ENCODE data around the gene HYAL4. TPM values are rescaled to one million over a fixed set of nuclear protein-coding genes. Genes with fewer than 3 reads are reported as not detected.

The HYAL4 gene
- total RNA-seq: 1 to 10 TPM in 1 of 2 donors, under 1 TPM in 1; 0.51 to 1.2 TPM
- polyA plus RNA-seq (2013, experiment 1 of 2): not detected
- 0.12 TPM for polyA plus RNA-seq (2013, experiment 2 of 2)
- long read RNA-seq, experiment 1: 0 reads
- long read RNA-seq, experiment 2, partial matches to known transcripts: 0 of 2 reads
- long read RNA-seq, experiment 2, other reads (novel, unspliced or antisense): 2 of 2 reads
- long read RNA-seq, experiment 3, partial matches to known transcripts: 0 of 2 reads
- long read RNA-seq, experiment 3, other reads (novel, unspliced or antisense): 2 of 2 reads
- long read RNA-seq, experiment 4: 0 reads

GRCh38 chr7:123844712-123845219, at the start of gene HYAL4:
Gene HYAL4 (plus strand): TSS chr7:123845169. CDS start chr7:123868274, 23,105 bp downstream.
- H3K4me3 Mint-ChIP-seq: no peak within 1 kb of the TSS

GRCh38 chr7:123795917-123796316, 49.1 kb upstream of the HYAL4 start:
- no peak overlapping the region for H3K9ac ChIP-seq (ENCODE audit: extremely low read depth, low read length, poor library complexity, severe bottlenecking)
- Mint-ChIP-seq H3K36me3 (ENCODE audit: low read depth) (peaks cover 2% of the 10 kb centered on the region), H3K9me3 (peaks cover 17% of the 10 kb centered on the region), H3K27me3 (ENCODE audit: insufficient read depth) (no peaks in the 10 kb centered on the region), H3K4me3 (no peak overlapping the region), H3K27ac (no peak overlapping the region), H3K4me1 (peaks cover 11% of the 10 kb centered on the region)
- peaks cover 22% of the 10 kb centered on the region for H3K9me3 ChIP-seq (ENCODE audit: control insufficient read depth, low read length)
- H3K27me3 ChIP-seq (ENCODE audit: control insufficient read depth, insufficient read depth, low read length, poor library complexity, severe bottlenecking): no peaks in the 10 kb centered on the region
- 94 to 100% methylated on average over 1 of the region's 1 CpG for WGBS, 2 experiments (ENCODE audit: insufficient coverage in 1 of 2, insufficient read length in 1 of 2)
- TF ChIP-seq CTCF (conservative IDR thresholded peaks at IDR 0.05): no peak
- DNase-seq: no peak
- H3K36me3 ChIP-seq (ENCODE audit: control insufficient read depth, insufficient read depth, low read length): no peaks in the 10 kb centered on the region
- peaks cover 7% of the 10 kb centered on the region for H3K4me1 ChIP-seq (ENCODE audit: control insufficient read depth, insufficient read depth, low read length)
- H3K27ac ChIP-seq (ENCODE audit: low read depth, low read length): no peak overlapping the region
- H3K4me3 ChIP-seq (ENCODE audit: low read length): peak overlapping the region; percentile 11

More at GRCh38 chr7:123844712-123845219, at the start of gene HYAL4:
- H3K4me1 Mint-ChIP-seq: peaks cover 2% of the 10 kb centered on the region
- Histone ChIP-seq H3K9me3 (ENCODE audit: control insufficient read depth, low read length) (no peaks in the 10 kb centered on the region), H3K9ac (ENCODE audit: extremely low read depth, low read length, poor library complexity, severe bottlenecking) (no peak within 1 kb of the TSS), H3K27ac (ENCODE audit: low read depth, low read length) (no peak within 1 kb of the TSS), H3K4me1 (ENCODE audit: control insufficient read depth, insufficient read depth, low read length) (no peaks in the 10 kb centered on the region), H3K27me3 (ENCODE audit: control insufficient read depth, insufficient read depth, low read length, poor library complexity, severe bottlenecking) (no peaks in the 10 kb centered on the region), H3K4me3 (ENCODE audit: low read length) (no peak within 1 kb of the TSS), H3K36me3 (ENCODE audit: control insufficient read depth, insufficient read depth, low read length) (no peaks in the 10 kb centered on the region)
- H3K27me3 Mint-ChIP-seq (ENCODE audit: insufficient read depth): peaks cover 4% of the 10 kb centered on the region
- WGBS, 2 experiments (ENCODE audit: insufficient coverage in 1 of 2, insufficient read length in 1 of 2): 93 to 100% methylated on average over 2 to 11 of the region's 11 CpGs
- H3K36me3 Mint-ChIP-seq (ENCODE audit: low read depth): no peaks in the 10 kb centered on the region
- no peak for TF ChIP-seq CTCF (conservative IDR thresholded peaks at IDR 0.05)
- no peak within 1 kb of the TSS for H3K27ac Mint-ChIP-seq
- DNase-seq: no peak
- H3K9me3 Mint-ChIP-seq: peaks cover 10% of the 10 kb centered on the region

- H3K27ac Mint-ChIP-seq: no peak overlapping the region
- Histone ChIP-seq H3K9me3 (ENCODE audit: control insufficient read depth, low read length) (peaks cover 22% of the 10 kb centered on the region), H3K36me3 (ENCODE audit: control insufficient read depth, insufficient read depth, low read length) (no peaks in the 10 kb centered on the region), H3K27me3 (ENCODE audit: control insufficient read depth, insufficient read depth, low read length, poor library complexity, severe bottlenecking) (no peaks in the 10 kb centered on the region), H3K27ac (ENCODE audit: low read depth, low read length) (no peak overlapping the region), H3K4me1 (ENCODE audit: control insufficient read depth, insufficient read depth, low read length) (peaks cover 7% of the 10 kb centered on the region), H3K4me3 (ENCODE audit: low read length) (no peak overlapping the region), H3K9ac (ENCODE audit: extremely low read depth, low read length, poor library complexity, severe bottlenecking) (no peak overlapping the region)
- peaks cover 11% of the 10 kb centered on the region for H3K4me1 Mint-ChIP-seq
- no peaks in the 10 kb centered on the region for H3K27me3 Mint-ChIP-seq (ENCODE audit: insufficient read depth)
- no peak for TF ChIP-seq CTCF (conservative IDR thresholded peaks at IDR 0.05)
- H3K36me3 Mint-ChIP-seq (ENCODE audit: low read depth): peaks cover 2% of the 10 kb centered on the region
- no peak for DNase-seq
- no peak overlapping the region for H3K4me3 Mint-ChIP-seq
- H3K9me3 Mint-ChIP-seq: peaks cover 17% of the 10 kb centered on the region
- 88% methylated on average over 1 of the region's 1 CpG; no CpG with 5 or more reads in 1 of the 2 experiments for WGBS, 2 experiments (ENCODE audit: insufficient coverage in 1 of 2, insufficient read length in 1 of 2)
These were observed 48.4 kb upstream of the HYAL4 start for GRCh38 chr7:123796568-123796967.
